ENCODE data around the gene PALM2AKAP2.

Gene PALM2AKAP2

DNA sequence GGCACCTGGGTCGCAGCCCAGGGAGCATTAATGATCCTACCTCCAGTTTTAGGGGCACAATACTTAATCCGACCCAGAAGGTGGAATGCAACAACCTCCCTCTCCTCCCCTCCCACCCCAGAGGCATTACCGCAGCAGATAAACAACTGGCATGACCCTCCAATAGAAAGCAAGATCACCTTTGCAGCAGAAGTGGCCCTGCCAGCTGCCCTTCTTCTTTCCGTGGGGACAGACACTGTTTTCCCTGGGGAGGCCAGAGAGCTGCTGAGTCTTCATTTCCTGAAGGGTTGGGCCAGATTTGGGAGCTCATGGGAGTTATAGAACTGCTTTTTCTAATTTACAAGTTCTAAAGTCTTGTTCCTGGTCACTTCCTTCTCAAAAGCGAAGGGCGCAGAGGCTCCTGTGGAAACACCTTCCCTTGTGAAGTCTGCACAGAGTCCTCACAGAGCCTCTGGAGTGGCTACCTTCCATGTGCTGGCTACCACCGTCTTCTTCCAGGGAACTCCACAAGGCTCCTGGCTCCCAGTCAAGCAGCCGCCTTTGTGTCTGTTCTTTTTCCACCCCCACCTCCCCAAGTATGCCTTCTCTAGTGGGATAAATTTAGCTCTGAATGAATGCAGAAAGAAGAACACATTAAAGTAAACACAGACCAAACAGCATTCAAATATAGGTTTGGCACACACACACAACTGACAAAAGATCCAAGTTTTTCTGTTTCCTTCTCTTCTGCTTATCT, 8.0 kb upstream of the PALM2AKAP2 start:
- no peak for DNase-seq (ENCODE audit: low read depth)

DNA sequence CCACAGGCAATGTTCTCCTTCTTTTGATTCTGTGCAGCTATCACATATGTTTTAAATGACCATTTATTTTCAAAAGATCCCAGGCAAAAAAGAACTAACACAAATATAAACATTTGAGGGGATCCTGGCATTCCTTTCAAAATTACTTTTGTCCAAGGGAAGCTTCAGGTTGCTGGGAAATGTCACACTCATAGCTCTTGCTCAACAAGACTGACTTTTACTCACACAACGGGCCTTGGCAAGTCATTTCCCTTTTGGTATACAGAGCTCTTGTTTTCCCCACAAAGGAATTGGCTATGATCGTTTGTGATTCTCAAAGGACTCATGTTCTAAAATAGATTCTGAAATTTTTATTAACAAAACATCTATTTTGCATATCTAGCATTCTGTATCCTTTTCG, 4.5 kb upstream of the PALM2AKAP2 start:
- no peak for DNase-seq (ENCODE audit: low read depth)

DNA sequence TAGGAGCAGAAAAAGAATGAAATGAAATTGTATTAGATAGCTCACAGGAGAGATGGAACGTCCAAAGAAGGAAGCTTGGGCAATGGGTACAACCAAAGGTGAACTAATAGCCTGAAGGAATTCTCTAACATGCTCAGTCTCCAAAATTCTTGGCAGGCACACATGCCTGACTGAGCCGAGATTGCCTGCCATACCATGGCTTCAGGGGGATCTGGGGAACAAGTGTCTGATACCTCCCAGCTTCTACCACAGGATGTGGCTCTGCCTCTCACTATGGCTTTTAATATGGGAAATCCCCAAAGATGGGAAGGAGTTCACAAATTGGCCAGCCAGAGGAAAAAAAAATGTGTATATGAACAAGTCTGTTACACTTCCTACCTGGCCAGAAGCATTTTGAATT, 3.6 kb upstream of the PALM2AKAP2 start:
- DNase-seq (ENCODE audit: low read depth): no peak

GRCh38 chr9:109780453-109781033, 545 bp downstream of the PALM2AKAP2 start:
- DNase-seq (ENCODE audit: low read depth): no peak

- DNase-seq (ENCODE audit: low read depth): no peak
Measured at GRCh38 chr9:109781086-109781485, 1.1 kb downstream of the PALM2AKAP2 start.

DNA sequence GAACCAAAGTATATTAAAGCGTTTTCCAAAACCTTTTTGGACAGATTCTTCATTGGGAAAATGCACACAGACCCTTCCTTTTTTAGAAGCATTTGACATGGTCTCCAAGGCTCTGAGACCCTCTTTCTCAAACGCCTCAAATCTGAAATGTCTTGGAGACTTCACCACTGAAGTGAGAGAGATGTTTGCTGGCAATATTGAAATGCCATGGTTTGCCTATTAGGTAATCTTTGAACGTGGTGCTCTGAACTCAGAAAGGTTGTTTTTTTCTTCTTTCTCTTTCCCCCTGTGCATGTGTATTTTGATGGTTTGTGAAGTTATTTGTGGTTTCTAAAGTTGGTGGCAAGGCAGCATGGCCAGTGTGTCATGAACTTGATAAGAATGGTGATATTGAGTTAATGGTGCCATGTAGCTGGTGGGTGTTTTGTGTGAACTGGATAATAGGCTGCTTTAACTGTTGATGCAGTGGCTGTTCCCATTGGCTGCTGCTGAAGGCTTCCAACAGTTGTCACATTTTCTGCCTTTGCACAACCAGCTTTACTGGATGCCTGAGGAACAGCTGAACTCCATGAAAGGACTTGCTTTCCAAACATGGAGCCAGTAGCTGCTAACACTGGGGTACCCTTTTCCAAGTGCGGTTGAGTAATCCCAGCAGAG, 1.7 kb downstream of the PALM2AKAP2 start:
- DNase-seq (ENCODE audit: low read depth): no peak

- no peak for DNase-seq (ENCODE audit: low read depth)
Measured at GRCh38 chr9:109787735-109788134, 7.7 kb downstream of the PALM2AKAP2 start.

DNA sequence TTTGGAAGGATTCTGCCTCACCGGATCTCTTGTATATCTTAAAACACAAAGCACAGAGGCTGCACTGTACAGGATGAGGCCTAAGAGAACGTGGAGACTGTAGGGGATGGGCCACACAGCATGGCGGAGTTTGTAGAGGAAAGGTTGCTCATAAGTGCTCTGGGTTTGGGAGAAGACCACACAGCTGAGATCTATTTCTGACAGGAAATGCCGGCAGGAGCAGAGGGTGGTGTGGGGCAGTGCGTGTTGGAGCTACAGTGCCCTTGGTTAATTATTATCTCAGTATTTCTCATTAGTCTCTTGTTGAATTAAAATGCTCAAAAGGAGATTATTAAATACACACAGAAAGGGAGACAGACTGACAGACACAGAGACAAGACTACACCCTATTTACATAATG, 9.6 kb downstream of the PALM2AKAP2 start:
- DNase-seq (ENCODE audit: low read depth): no peak

DNA sequence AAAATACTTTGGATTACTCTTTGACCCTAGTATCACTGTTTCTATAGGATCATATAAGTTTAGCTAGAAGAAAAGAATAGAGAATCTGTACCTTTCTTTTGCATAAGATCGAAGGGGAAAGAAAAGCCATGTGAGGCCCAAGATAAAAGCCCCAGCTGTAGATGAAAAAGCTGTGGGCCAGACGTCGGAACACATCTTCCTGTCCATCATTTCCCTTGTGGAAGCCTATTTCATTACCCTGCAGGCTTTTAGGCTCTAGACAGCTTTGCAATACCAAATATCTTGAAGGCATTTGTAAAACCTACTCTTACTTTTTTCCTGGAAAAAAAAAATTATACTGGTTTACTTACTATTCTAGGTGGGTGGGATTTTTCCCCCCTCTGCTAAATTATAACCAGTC, 10.0 kb downstream of the PALM2AKAP2 start:
- DNase-seq (ENCODE audit: low read depth): no peak

- DNase-seq (ENCODE audit: low read depth): no peak
Measured at GRCh38 chr9:109791003-109791677, 11.1 kb downstream of the PALM2AKAP2 start.

- no peak for DNase-seq (ENCODE audit: low read depth)
Measured at GRCh38 chr9:109791747-109792146, 11.7 kb downstream of the PALM2AKAP2 start.

DNA sequence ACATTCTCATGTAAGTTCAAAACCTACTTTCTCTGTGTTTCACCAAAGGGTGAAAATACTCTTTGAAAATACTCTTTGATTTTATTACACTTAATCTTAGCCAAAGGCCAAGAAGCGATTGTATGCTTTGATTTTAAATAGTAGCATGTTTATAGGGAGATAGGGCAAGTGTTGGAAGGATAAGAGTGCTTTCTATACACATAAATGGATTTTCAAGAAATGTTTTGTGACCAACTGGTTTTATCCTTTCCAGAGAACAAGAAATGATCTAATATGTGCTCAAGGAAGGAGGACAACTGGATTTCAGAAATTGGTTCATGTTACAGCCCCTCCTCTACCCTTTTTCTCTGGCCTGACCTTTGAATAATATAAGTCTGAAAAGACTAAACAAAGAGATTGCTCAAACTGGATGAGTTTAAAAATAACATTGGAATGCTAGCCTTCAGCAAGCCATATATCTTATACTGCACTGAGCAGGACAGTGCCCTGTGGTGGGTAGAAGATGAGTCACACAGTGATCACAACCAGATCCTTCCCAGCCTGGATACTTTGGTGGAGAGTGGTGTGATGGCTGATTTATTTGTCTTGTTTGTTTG, 13.1 kb downstream of the PALM2AKAP2 start:
- peak; percentile 85 for DNase-seq (ENCODE audit: low read depth)

GRCh38 chr9:109793921-109794320, 13.9 kb downstream of the PALM2AKAP2 start:
- no peak for DNase-seq (ENCODE audit: low read depth)

DNA sequence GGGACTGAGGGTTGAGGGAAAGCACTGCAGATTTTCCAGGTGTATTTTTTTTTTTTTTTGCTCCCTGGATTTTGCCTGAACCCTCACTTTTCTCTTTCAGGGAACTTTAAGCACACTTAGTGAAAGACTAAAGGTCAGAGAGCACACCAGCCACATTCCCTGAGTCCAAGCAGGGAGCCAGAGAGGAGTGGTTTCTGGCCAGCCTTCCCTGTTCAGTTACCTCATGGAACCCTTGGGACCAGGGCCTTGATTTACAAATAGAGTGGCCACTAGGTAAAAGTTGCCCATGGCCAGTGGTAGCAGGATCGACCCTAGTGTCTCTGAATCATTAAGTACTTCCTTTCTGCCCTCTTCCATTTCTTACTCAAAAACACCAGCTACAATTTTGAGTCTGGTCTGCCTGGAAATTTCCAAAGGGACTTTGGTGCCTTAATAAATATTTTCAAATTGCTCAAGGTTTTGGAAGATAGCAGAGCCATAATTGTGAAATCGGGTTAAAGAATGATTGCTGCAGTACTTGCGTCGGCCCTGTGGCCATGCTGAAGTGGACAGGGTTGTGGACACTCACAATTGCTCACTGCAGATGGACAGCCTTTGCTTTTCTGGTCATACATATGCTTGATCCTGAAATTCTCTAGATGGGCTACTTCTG, 14.5 kb downstream of the PALM2AKAP2 start:
- no peak for DNase-seq (ENCODE audit: low read depth)

DNA sequence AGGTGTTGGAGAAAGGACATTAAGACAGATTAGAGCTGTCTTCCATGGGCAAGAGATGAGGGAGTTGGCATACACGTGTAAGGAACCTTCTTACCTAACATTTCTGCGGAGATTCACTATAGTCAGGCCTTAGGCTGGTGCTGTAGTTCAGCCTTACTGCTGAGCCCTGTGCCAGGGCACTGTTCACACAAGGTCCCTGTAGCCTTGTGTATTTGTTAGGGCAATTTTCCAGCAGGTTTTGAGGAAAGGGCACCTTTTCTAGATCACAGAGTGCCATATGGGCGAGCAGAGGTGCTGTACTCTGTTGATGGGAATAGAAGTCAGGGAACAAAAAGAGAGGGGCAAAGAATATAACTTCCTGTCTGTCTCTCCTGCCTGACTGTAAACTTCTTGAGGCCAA, 15.6 kb downstream of the PALM2AKAP2 start:
- no peak for DNase-seq (ENCODE audit: low read depth)

- DNase-seq (ENCODE audit: low read depth): no peak
Measured at GRCh38 chr9:109796078-109796477, 16.1 kb downstream of the PALM2AKAP2 start.

GRCh38 chr9:109797006-109797405, 17.0 kb downstream of the PALM2AKAP2 start:
- no peak for DNase-seq (ENCODE audit: low read depth)

DNA sequence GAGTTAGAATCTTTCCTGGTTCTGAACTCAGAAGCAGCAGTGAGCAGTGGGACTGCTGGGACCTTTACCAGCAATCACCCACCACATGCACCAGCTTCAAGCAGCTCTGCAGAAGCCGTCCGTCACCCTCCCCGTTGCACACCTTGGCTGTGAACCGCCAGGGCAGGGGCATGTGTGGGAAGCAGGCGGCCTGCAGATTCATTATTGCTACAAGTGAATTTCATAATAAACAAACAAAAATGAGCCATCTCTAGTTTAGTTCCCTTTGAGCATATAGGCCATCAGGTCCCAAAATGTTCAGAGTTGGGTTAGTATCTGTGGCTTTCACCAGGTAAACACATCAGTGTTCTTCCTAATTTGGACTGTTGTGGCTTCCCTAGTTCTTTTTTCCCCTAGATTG, 17.5 kb downstream of the PALM2AKAP2 start:
- DNase-seq (ENCODE audit: low read depth): no peak

GRCh38 chr9:109799141-109799540, 19.1 kb downstream of the PALM2AKAP2 start:
- DNase-seq (ENCODE audit: low read depth): no peak

- DNase-seq (ENCODE audit: low read depth): no peak
Measured at GRCh38 chr9:109799792-109800191, 19.8 kb downstream of the PALM2AKAP2 start.

DNA sequence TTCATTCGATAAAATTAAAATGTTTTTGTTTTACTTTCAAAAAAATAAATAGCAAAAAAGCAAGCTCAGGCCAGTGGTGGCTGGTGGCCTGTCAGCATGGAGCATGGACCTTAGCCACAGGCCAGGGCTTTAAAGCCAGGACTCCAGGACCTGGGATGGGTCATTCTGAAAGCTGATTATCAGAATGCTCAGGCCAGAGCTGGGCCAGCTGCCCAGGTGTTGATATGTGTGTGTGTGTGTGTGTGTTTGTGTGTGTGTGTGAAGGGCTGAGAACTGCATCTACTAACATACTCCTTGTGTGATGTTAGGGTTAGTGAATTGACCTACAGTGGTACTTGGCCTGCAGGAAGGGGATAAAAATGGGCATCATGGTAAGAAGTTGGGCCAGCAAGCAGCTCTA, 21.5 kb downstream of the PALM2AKAP2 start:
- DNase-seq (ENCODE audit: low read depth): no peak

- no peak for DNase-seq (ENCODE audit: low read depth)
Measured at GRCh38 chr9:109802491-109802890, 22.5 kb downstream of the PALM2AKAP2 start.
